GM18508 (cell line): ENCODE data around the gene KLK14.

Experiments
- ATAC-seq: cut with Tn5 transposase; IDR thresholded peaks from one replicate; pipeline ENCODE4 v1.9.1; 2021; ENCODE audit warnings: moderate number of reproducible peaks; ENCODE audit not compliant: insufficient read depth, unreplicated experiment

KLK14 gene

DNA sequence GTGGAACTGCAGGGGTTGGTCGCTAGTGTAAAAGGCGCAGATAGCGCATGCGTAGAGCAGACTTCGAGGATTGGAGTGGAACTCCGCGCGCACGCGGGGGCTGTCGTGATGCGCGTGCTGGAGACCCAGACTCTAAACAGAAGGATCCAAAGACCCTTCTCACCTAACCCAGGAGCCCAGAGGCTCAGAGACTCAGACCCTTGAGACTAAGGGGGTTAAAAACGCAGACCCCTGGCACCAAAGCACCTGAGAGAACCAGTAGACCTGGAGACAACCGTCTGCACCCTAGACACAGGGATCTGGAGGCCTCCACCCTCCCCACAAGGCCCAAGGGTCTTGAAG is 26.1 kb upstream of the KLK14 start:
- peak; percentile 22 for ATAC-seq

DNA sequence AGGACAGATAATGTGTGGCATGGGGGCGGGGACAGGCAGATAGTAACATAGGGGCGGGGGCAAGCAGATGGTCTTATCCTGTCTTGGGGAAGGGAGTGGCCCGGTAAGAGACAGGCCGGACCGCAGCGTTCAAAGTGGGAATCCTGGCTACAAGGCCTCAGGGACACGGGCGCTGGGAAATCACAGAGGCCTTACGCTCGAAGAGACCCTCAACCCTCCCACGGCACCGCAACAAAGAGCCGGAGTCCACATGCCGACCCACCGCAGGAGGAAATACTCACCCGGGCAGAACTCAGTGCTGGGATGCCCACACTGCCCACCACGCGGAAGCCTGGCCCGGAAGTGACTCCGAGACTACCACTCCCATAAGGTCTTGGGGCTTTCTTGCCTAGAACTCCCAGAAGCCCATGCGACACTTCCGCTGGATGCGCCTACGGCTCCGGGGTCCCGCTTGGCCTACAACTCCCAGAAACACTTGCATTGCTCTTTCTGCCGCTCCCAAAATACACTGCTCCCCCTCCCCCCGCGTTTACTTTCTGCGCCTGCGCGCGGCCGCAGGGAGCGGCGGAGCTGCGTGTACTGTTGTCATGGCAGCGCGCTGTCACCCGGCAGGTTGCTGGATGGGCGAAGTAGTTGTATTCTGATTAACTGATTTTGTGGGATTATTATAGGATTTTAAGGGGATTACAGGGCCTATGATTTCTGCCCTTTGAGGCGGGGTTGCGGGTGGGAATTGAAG is 25.5 kb upstream of the KLK14 start, which contains the start of gene CTU1:
Gene CTU1, minus strand, starts transcription at position 344 of the 739 bp plus-strand sequence. CDS start 3,840 bp downstream, outside the sequence.
- peak; percentile 88 for ATAC-seq

DNA sequence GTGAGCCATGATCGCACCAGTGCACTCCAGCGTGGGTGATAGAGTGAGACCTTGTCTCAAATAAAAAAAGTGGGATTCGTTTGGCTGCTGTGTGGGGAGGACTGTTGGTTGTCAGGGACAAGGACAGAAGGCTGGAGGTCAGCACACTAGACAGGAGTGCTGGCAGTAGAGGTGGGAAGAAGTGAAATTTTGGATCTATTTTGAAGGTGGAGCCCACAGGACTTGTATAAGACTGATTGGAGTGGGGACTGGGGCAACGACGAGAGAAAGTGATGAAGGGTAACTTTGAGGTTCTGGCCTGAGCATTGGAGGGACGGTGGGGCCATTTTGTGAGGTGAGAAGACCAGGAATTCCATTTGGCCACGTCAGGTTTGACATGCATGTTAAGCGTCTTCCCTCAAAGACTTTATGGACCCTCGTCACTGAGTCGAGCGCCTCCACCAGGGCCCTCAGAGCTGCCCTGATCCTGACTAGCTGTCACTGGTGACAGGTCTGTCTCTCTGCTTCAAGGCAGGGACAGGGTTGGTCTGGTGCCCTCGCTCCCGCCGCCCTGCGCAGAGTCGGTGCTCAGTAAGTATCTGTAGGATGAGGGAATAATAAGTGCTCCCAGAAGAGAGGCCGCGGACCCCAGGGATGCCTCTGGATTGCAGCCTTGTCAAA is 24.8 kb upstream of the KLK14 start:
- ATAC-seq, result no peak

DNA sequence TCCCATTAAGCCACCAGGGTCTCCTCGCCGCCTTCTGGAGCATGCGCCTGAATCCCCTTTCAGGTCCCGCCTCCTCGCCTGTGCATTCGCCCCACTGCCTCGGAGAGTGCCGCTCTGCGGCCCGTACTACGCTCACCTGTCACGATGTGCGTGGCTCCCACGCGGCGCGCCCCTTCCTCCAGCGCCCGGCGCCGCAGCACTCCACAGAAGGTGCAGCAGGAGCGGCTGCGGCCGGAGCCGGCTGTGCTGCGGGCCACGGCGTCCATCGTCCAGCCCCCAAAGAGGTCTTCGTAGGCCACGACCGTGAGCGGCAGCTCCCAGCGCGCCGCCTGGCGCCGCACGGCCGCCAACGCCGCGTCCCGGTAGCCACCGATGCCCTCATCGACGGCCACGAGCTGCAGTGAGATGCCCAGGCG is 21.2 kb upstream of the KLK14 start:
- ATAC-seq, result no peak

DNA sequence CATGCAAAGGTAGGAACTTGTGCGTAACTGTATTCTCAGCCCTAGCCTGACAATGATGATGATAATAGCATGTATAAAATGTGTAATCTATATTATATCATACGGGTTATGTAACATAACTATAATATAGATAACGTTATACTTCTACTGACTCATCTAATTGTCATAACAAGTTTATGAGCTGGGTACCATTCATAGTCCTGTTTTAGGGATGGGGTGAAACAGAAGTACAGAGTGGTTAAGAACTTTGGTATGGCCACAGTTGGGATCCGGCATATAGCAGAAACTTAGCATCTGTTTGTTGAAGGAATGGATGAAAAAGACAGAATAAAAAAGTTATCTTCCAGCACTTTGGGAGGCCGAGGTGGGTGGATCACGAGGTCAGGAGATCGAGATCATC is 20.3 kb upstream of the KLK14 start:
- ATAC-seq, result no peak

DNA sequence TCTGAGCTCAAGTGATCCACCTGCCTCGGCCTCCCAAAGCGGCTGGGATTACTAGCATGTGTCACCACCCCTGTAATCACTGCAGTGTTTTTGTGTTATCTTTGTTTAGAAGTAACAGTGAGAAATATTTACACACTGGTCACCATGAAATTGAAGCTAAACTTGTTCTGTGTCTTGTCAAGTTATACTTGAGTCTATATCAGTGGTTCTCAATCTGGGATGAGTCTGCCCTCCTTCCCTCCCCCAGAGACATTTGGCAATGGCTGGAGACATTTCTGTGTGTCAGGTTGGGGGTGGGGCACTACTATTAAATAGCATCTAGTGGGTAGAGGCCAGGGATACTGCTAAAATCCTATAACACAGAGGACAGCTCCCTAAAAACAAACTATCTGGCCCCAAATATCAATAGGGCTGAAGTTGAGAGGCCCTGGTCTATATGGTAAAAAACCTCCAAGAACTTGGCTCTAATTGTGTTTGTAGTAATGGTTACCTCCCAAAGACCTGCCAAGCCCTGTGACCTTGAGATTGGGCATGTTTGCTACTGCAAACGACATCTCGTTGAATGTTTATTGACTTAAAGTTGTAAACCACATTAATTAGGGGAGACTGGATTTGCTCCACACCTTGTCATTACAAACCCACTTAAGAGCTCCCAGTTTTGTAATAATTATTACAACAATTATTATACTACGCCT is 18.6 kb upstream of the KLK14 start:
- ATAC-seq, result no peak

DNA sequence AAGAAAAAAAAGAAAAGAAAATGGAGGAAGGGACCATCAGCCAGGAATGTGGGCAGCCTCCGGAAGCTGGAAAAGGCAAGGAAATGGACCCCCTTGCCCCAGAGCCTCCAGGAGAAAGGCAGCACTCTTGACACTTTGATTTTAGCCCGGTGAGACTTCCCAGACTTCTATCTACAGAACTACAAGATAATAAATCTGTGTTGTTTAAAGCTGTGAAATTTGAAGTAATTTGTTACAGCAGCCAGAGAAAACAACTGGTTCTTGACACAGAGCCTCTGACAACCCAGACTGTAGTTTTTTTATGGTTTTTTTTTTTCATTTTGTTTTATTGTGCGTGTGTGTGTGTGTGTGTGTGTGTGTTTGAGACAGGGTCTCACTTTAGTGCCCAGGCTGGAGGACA is 17.9 kb upstream of the KLK14 start:
- no peak for ATAC-seq

DNA sequence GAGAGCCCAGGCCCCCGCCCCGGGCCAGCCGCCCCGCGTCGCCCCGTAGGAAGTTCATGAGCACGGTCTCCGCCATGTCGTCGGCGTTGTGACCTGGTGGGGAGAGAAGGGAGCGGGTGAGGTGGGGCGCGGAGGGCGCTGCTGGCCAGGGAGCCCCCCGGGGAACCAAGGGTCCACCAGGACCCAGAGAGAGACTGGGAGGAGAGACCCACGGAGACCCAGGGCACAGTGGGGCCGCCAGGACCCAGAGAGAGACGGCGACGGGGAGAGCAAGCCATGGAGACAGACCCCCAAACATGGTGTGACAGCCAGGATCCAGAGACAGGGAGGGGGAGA is 16.3 kb upstream of the KLK14 start:
- ATAC-seq, result no peak

DNA sequence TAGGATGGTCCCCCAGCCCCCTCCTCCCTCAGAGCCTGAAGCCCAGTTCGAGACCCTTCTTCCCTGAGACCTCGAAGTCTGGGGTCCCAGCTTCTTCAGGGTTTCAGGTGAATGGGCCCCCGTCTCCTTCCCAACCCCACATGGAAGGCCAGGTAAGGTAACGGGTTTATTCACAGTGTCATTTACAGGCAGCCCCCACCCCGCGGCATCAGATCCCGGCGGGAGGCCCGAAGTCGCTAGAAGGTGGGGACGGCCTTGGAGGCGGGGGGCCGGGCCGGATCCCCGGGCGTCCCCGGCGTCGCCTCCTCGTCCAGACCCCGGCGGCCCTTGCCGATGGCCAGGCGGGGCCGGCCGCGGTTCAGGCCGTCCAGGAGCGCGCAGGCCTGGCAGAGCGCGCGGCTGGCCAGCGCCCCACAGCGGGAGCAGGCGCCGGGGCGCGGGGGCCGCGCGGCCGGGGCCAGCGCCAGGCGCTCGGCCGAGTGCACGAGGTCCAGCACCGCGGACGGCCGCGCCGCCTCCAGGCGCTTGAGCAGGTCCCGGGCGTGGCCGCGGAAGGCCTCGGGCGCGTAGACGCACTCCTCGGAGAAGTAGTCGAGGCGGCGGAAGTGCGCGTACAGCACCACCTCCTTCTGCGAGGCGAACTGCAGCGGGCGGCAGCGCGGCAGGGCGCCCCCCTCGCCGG is 15.8 kb upstream of the KLK14 start:
- no peak for ATAC-seq

DNA sequence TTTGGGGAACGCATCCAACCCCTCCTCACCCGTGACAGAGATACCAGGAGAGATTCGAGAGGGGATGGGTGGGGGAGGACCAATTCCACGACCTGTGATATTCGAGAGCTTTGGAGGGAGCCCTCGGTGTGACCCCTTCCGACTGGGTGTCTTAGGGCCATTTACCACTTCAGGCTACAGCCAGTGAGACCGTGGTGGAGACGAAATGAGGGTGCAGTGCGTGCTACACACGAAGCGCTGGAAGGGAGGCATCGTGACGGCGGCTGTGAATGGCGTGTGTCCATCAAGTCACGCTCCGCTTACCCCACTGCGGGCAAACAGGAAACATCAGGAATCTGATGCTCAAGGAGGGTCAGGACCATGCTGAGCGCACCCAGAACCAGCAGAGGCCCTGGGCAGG is 15.1 kb upstream of the KLK14 start:
- no peak for ATAC-seq

DNA sequence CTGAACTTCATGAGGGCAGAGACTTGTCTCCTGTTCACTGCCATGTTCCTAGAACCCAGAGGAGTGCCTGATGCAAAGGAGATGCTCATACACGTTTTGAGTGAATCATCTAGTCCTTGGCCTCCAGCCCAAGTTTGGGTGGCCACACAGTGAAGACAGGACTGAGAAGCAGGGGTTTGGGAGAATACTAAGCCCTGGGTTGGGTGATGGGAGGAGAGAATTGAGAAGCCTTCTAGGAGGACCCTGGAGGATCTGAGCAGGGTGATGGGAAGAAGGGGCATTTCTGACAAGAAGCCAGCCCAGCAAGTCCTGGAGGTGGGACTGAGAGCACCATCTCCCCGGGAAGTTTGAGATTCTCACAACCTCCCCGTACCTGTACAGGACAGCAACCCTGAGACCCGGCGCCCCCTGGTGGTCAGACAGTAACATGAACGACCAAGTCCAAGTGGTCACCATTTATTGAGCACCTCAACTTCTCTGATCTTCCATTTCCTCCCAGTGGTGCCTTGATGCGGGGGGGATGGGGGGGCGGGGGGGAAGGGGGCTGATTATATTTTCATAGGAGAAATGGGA is 14.6 kb upstream of the KLK14 start:
- no peak for ATAC-seq

DNA sequence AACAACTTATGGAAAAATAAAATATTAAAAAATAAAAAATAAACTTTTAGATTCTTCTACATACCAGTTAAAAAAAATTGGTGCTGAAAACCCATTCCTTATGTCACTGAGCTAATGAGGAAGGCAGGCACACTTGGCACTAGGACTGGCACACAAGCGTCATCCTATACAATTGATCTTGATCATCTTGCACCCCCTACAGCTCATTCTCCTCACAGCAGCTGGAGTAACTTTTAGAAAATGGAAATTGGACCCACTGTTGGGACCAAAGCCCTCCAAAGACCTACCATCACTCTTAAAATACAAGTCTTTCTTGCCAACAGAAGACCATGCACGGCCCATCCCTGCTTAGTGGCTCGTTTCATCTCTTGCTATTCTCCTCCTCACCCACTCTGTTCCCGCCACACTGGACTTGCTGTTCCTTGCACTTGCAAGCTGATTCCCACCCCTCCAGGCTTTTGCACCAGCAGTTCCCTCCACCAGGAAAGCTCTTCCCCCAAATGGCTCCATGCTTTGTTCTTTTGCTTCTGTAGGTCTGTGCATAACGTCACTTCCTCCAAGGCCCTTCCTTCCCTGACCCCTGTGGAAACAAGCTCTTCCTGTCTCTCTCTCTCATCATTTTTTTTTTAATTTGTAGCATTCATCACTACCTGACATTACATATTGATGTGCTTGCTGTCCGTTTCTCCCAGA is 13.9 kb upstream of the KLK14 start:
- ATAC-seq, result no peak

DNA sequence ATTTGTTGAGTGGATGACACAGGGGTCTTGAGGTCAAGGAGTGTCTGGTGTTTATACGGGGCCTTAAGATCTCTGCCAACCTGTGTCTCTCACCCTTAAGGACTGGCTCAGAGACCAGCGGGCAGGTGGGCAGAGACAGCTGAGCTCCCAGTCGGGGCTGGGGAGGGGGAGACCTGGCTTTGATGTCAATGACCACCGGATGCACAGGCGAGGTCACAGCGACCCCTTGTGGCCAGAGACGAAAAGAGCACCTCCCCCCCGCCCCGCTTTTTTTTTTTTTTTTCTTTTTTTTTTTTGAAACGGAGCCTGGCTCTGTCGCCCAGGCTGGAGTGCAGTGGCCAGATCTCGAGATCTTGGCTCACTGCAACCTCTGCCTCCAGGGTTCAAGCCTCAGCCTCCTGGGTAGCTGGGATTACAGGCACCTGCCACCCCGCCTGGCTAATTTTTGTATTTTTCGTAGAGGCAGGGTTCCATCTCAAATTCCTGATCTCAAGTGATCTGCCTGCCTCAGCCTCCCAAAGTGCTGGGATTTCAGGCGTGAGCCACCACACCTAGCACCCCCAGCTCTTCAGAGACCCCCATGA is 12.1 kb upstream of the KLK14 start:
- ATAC-seq, result no peak

DNA sequence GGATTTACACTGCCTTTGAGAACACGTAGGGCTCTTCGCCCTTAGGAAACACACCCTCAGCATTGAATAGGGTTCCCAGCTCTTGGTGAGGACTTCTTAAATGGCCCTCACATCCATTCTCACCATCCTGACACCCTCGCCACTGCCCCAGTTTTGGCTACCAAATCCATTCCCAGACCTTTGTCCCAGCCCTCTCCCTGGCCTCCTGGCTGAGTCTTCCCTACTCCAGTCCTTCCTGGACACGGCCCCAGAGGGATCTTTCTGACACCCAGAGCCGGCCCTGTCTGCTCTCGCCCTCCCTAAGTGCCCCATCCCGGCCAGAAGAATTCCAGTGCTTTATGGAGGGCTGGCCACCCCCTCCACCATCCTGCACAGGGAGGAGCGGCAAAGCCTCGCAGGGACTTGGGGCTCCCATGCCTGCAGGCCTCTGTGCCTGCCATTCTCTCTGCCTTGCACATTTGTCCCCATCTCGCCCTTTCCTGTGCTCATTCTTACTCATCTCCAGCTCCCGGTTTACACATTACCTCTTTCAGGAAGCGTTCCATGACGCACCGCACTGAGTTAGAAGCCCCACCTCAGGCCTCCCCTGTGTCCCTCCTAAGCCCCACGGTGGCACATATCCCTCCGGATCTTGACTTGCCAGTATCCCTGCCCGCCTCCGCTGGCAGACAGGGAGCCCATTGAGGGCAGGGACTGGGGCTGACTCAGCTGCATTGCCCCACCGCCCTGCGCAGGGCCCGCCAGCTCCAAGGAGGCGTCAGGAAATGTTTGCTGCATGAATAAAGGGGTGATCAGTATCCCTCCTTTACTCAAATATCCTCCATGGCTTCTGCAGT is 11.0 kb upstream of the KLK14 start:
- ATAC-seq, result no peak

DNA sequence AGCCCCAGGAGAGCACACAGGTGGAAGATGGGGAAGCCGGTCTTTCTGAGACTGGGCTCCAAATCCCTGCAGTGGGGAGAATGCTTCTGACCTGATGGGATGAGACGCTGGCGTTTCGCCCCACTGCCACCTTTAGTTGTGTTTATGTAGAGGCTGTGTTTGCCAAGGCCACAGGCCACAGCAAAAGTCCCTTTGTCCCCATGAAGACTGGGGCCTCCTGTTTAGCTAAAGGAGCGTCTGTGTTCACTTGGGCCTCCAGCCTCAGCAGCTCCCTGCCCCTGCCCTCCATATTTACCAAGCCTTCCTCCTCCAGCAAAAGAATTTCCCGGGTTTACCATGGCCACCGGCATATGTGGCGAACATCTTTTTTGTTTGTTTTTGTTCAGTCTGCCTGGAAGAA is 10.4 kb upstream of the KLK14 start:
- ATAC-seq, result no peak

DNA sequence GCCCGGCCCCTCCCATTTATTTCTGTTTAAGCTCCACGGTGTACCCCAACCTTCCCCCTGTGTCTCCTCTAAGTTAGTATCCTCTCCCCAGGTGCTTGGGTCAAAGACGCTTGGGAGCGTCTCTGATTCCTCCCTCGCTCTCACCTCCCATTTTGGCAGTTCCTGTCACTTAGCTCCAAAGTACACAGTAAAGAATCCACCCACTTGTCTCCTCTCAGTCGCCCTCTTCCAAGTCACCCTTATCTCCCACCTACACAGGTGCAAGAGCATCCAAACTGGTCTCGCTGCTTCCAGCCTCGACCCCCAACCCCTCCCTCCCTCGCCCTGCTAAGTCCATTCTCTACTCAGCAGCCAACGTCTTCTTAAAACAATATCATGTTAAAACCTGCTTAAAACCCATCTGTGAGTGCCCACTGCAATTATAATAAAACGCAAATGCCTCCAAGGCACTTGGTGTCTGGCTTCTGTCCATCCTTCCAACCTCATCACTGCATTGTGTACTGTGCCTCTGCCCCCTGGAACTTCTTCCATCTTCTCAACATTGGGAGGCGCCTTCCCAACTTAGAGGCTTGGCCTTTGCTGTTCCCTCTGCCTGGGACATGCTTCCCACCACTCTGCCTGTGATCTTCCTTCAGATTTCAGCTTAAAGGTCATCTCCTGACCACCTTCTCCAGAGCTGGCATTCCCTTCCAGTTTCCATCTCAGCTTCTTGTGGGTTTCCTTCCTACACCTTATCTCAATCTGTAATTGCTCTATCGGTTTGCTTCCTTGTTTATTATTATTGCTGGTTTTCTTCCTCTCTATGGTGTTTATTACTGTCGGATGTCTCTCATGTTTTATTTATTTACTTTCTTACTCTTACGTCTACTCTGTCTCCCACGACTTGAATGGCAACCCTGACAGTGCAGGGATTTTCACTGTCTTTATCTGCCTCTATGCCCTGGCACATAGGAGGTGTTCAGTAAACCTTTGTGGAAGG is 9.5 kb upstream of the KLK14 start:
- no peak for ATAC-seq

DNA sequence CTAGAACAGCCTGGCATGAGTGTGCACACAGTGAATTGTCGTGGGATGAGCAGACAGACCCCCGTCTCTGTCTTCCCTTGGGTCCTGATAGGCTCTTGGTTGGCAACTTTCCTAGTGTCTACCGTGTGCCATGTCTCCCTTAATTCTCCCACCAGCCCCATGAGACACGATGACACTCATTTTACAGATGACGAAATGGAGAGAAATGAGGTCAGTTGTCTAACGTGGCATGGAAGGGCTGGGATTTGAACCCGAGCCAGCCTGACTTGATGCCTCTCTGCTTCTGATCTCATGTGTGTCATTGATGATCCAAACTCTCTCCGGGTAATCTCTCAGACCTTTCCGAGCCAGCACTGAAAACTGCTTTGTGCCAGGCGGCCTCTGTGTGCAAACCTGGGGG is 8.4 kb upstream of the KLK14 start:
- no peak for ATAC-seq

DNA sequence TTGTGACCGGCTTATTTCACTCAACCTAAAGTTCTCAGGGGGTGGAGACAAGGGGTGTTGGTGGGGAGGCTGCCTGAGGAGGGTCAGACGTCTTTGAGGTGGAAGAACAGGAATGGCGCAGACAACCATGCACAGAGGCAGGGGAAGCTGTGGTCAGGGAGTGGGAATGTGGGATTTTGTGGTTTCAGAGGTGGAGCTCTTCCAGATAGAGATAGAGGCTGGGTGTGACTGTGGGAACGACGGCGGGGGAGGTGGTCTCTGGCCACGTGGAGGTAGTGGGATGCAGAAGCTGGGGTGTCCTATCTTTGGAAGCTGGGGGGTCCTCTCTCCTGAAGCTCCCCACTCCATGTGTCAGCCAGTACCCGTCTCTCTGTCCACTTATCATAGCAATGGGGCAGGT is 7.8 kb upstream of the KLK14 start:
- no peak for ATAC-seq
